ENCODE data around the gene GUK1. TPM values are rescaled to one million over a fixed set of nuclear protein-coding genes. Genes with fewer than 3 reads are reported as not detected.

Gene GUK1
- total RNA-seq, 4 donors from 2014 or later: 384 to 510 (median 421) TPM

DNA sequence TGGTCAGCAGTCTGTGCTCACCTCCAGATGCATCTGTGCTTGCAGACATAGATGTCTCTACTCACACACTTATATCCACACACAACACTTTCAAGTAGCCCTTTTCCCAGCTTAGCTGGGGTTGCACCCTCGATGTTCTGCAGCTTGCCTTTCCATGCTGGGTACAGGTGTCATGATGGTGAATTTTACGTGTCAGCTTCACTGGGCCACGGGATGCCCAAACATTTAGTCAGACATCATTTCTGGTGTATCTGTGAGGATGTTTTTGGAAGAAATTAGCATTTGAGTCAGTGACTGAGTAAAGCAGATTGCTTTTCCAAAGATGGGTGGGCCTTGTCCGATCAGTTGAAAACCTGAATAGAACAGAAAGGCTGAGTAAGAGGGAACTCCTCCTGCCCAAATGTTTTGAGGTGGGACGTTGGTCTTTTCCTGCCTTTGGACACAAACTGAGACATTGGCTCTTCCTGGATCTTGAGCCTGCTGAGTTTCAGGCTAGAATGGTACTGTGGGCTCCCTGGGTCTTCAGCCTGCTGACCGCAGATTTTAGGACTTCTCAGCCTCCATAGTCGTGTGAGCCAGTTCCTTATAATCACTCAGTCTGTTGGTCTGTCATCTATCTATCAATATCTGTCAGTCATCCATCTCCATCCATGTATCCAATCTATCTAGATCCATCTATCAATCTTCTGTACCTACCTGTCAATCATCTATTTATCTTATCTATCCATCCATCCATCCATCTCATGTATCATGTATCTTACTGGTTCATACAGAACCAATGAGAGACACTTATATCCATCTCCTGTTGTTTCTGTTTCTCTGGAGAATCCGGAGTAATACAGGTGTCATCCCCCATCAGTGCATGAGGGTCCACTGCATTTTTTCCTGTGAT lies 55.1 kb downstream of the GUK1 start:
- TF ChIP-seq EP300 (IDR thresholded peaks at IDR 0.05): no peak
- Histone ChIP-seq H3K9me3 (peaks cover 10% of the 10 kb centered on the region), H3K27me3 (no peaks in the 10 kb centered on the region), H3K36me3 (no peaks in the 10 kb centered on the region), H3K4me1 (no peaks in the 10 kb centered on the region), H3K4me3 (no peak overlapping the region), H3K27ac (no peak overlapping the region)
- WGBS: 88% methylated on average over 8 of the region's 8 CpGs
- DNase-seq (ENCODE audit: low spot score in 2 of 2): peak; percentile 11 to 14

DNA sequence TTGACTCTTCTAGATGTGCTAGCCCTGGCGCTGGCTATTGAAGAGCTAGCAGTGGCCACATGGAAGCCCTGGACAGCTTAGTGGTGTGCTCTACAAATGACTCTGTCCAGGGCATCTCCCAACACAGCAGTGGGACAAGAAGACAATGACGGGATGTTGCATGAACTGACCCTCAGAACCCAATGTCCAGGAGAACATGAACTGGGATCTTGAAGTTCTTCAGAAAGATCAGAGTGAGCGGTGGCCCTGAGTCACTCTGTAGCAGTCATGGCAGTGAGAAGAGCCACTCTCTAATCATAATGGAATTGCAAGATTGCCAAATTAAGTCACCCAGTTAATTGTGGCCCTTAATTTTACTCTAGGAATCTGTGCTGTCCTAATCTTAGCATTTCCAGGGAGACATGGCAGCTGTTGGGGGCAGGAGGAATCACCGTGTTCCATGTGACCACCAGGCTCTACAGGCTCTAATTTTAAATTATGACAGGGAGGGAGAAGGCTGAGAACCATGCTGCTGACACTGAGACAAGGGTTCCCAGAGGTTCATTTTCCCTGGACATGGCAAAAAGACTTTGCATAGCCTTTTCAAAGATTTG lies 57.6 kb downstream of the GUK1 start:
- Histone ChIP-seq H3K36me3 (no peaks in the 10 kb centered on the region), H3K27me3 (no peaks in the 10 kb centered on the region), H3K4me1 (no peaks in the 10 kb centered on the region), H3K9me3 (peaks cover 10% of the 10 kb centered on the region), H3K27ac (no peak overlapping the region), H3K4me3 (no peak overlapping the region)
- TF ChIP-seq, protein P1, sequence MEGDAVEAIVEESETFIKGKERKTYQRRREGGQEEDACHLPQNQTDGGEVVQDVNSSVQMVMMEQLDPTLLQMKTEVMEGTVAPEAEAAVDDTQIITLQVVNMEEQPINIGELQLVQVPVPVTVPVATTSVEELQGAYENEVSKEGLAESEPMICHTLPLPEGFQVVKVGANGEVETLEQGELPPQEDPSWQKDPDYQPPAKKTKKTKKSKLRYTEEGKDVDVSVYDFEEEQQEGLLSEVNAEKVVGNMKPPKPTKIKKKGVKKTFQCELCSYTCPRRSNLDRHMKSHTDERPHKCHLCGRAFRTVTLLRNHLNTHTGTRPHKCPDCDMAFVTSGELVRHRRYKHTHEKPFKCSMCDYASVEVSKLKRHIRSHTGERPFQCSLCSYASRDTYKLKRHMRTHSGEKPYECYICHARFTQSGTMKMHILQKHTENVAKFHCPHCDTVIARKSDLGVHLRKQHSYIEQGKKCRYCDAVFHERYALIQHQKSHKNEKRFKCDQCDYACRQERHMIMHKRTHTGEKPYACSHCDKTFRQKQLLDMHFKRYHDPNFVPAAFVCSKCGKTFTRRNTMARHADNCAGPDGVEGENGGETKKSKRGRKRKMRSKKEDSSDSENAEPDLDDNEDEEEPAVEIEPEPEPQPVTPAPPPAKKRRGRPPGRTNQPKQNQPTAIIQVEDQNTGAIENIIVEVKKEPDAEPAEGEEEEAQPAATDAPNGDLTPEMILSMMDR (IDR thresholded peaks at IDR 0.05): no peak
- peak; percentile 5 to 23 for DNase-seq (ENCODE audit: low spot score in 2 of 2)
- WGBS: 98% methylated on average over 4 of the region's 4 CpGs

Other genes with a start within 250 kb of the GUK1 start
- gene WNT9A, start 192.3 kb upstream of the GUK1 start, total RNA-seq: 1 to 10 TPM in 2 of 4 donors, under 1 TPM in 2; 0.85 to 2.6 (median 1.1) TPM
- gene WNT3A, start 133.3 kb upstream of the GUK1 start, total RNA-seq: 1 to 10 TPM; 2.8 to 6.3 (median 3.8) TPM
- gene ARF1, start 57.6 kb upstream of the GUK1 start, total RNA-seq: 100 to 1,000 TPM; 284 to 385 (median 362) TPM
- 10 to 100 TPM; 10.6 to 32.3 (median 17.1) TPM for gene C1orf35, start 37.0 kb upstream of the GUK1 start, total RNA-seq
- 100 to 1,000 TPM in 3 of 4 donors, 10 to 100 TPM in 1; 99.3 to 161 (median 119) TPM for gene MRPL55, start 31.0 kb upstream of the GUK1 start, total RNA-seq
- gene GJC2, start 9.7 kb downstream of the GUK1 start, total RNA-seq: 1 to 10 TPM; 2.5 to 3.6 (median 3.0) TPM
- gene IBA57, start 25.5 kb downstream of the GUK1 start, total RNA-seq: 10 to 100 TPM in 2 of 4 donors, 1 to 10 TPM in 2; 9.2 to 22.4 (median 12.4) TPM
- 10 to 100 TPM; 15.0 to 46.6 (median 34.4) TPM for gene OBSCN, start 67.8 kb downstream of the GUK1 start, total RNA-seq

Measured in suprapubic skin (tissue), 4 donors.